ENCODE data around the gene B4GAT1.
A peak's percentile ranks its signal among the peaks of the same experiment; 100 is the strongest.

- TF ChIP-seq PBX3 (IDR thresholded peaks at IDR 0.05), result no peak
- TF ChIP-seq CTCF (IDR thresholded peaks at IDR 0.05), result peak; percentile 58
- TF ChIP-seq RCOR1 (IDR thresholded peaks at IDR 0.05; ENCODE audit: low read depth, low read length), result no peak
- no peak for TF ChIP-seq JUNB (IDR thresholded peaks at IDR 0.05)
- TF ChIP-seq NFE2L2 (conservative IDR thresholded peaks at IDR 0.05; ENCODE audit: low read length), result no peak
Measured at GRCh38 chr11:66363805-66364535, 16.5 kb upstream of the B4GAT1 start.
